Stimulated activated CD8-positive, alpha-beta memory T cell treated with anti-CD3 and anti-CD28 coated beads, Interleukin-7, amount 100 ng/mL, for 24 hours (primary cell): ENCODE measurements around the gene ACO1.

ENCODE experiments used
- DNase-seq: peaks from one replicate; pipeline ENCODE4 v3.0.0-alpha.2; 2020; ENCODE audit warnings: low read depth

ACO1 gene

DNA sequence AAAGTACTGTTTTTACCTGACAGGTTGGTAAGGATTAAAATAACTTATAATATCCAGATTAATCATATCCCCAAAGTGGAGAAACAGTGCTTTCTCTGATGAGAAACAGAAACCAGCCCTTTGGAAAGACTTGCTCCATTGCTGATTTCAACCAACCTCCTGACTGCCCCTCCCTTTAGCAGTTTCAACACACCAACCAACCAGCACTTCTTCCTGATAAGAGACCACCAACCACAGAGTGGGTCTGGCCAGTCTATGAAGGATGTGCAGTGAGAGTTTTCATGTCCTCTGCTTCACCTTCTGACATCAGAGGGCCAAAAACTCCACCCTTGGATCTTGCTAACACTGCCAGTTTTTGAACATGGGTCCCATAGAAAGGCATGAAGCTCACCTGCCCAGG lies 113.5 kb downstream of the ACO1 start:
- no peak for DNase-seq

DNA sequence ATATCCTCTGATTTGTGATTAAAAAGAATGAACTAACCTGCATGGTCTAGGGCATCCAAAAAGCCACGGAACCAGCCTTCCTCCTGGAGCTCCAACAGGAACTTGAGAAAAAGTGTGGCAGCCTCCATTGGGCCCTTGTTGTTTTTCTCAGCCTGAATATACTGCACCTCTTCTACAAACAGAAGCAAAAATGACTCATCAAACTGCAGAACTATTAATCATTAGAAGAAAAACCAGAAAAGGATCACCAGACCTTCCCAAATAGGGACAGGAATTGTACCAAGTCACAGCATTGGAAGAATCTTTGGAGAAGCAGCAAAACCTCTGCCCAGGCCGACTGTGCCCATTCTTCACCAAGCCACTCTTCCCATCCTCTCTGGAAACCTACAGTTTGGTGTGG lies 116.3 kb downstream of the ACO1 start:
- DNase-seq = no peak

DNA sequence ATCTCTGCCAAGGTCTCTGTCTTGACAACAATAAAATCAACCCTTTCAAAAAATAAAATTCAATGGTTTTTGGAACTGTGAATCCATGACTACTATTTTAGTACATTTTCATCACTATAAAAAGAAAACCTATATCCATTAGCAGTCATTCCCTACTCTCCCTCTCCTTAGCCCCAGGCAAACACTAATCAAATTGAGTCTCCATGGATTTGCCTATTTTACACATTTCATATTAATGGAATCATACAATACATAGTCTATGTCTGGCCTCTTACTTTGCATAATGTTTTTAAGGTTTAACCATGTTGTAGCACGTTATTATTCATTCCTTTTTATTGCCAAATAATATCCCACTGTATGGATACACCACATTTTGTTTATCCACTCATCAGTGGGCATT lies 117.4 kb downstream of the ACO1 start:
- no peak for DNase-seq

DNA sequence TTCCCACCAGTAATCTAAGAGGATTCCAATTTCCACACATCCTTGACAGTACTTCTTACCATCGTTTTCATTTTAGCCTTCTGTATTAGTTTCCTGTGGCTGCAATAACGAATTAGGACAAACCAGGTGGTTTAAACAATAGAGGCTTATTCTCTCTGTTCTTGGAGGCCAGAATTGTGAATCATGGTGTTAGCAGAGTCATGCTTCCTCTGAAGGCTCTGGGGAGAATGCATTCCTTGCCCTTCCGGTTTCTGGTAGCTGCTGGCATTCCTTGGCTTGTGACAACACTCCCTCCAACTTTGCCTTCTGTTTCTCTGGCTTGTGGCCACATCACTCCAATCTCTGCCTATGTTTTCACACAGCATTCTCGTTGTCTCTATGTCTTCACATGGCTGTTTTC lies 118.0 kb downstream of the ACO1 start:
- no peak for DNase-seq

DNA sequence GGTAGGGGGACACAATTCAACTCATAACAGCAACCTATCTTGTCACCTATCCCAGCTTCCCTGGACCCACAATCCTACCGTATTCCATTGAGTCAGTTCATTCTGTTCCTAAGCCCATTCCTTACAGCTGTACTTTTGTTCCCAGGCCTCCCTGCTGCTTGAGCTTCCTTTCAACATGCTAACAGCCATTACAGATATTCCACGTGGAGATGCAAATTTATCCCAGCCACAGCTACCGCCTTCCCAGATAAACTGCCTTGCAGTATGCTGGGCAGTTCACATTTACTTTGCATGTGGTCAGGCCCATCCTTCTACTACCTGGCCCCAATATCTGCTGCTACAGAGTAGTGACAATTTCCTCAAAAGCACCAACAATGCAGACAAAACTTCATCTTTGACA lies 118.6 kb downstream of the ACO1 start:
- no peak for DNase-seq
